NCI-H226 (cell line): ENCODE results near the gene HRCT1.
"Not testable (repeated sequence)": the region's sequence is repeated elsewhere in the genome, so short reads cannot be mapped to it uniquely, and the experiment has no call there.

Experiments
- DNase-seq: peaks from one replicate; pipeline ENCODE4 v3.0.0-alpha.2; 2015

The HRCT1 gene

GRCh38 chr9:35897376-35898099 lies 8.5 kb upstream of the HRCT1 start:
- not testable (repeated sequence) for DNase-seq

GRCh38 chr9:35898337-35898736 lies 7.7 kb upstream of the HRCT1 start:
- no peak for DNase-seq

GRCh38 chr9:35899021-35899420 lies 7.0 kb upstream of the HRCT1 start:
- DNase-seq: no peak

GRCh38 chr9:35903049-35903448 lies 3.0 kb upstream of the HRCT1 start:
- DNase-seq: no peak

- no peak for DNase-seq
Observed at GRCh38 chr9:35904338-35904737, 1.7 kb upstream of the HRCT1 start.

GRCh38 chr9:35905051-35905781 lies 786 bp upstream of the HRCT1 start:
- peak; percentile 38 for DNase-seq

- no peak for DNase-seq
Observed at GRCh38 chr9:35906923-35907699, 1.1 kb downstream of the HRCT1 start.

- peak; percentile 74 for DNase-seq
Observed at GRCh38 chr9:35907711-35908503, 1.9 kb downstream of the HRCT1 start.

GRCh38 chr9:35908504-35909125 lies 2.6 kb downstream of the HRCT1 start:
- no peak for DNase-seq

GRCh38 chr9:35909274-35909673 lies 3.3 kb downstream of the HRCT1 start, which contains the start of gene SPAAR:
TSS of gene SPAAR (plus strand) at chr9:35909490. CDS start at chr9:35910464, 974 bp downstream.
- no peak for DNase-seq

GRCh38 chr9:35909687-35910612 lies 3.9 kb downstream of the HRCT1 start:
- no peak for DNase-seq

- DNase-seq: peak; percentile 8
Observed at GRCh38 chr9:35910613-35911359, 4.8 kb downstream of the HRCT1 start.

GRCh38 chr9:35911690-35912089 lies 5.7 kb downstream of the HRCT1 start:
- DNase-seq: no peak

- DNase-seq: no peak
Observed at GRCh38 chr9:35912791-35913400, 6.9 kb downstream of the HRCT1 start.

GRCh38 chr9:35913429-35913828 lies 7.4 kb downstream of the HRCT1 start:
- not testable (repeated sequence) for DNase-seq

GRCh38 chr9:35914301-35914807 lies 8.4 kb downstream of the HRCT1 start:
- DNase-seq: no peak

GRCh38 chr9:35915681-35916294 lies 9.8 kb downstream of the HRCT1 start:
- no peak for DNase-seq

GRCh38 chr9:35917261-35917660 lies 11.3 kb downstream of the HRCT1 start:
- no peak for DNase-seq

- DNase-seq: no peak
Observed at GRCh38 chr9:35918780-35919179, 12.8 kb downstream of the HRCT1 start.
